B cell (primary cell): ENCODE measurements around the gene POLA2. TPM values are rescaled to one million over a fixed set of nuclear protein-coding genes. Genes with fewer than 3 reads are reported as not detected.

Experiments used
- ATAC-seq: fragments of 200-7000 bp; cut with Tn5 transposase; one replicate; pipeline ENCODE4 v1.10.0; 2021; ENCODE audit warnings: low read depth, mild to moderate bottlenecking, moderate number of reproducible peaks, moderate library complexity
- CTCF ChIA-PET: fragments of 350-600 bp; sonication (Branson Sonifier 250); formaldehyde crosslinking; loops from one replicate; lab custom pipeline; 2021; ENCODE audit warnings: antibody characterized with exemption, inconsistent platforms; lab: Charles Lee
- POLR2A ChIA-PET: fragments of 350-600 bp; sonication (Branson Sonifier 250); formaldehyde crosslinking; loops from one replicate; lab custom pipeline; 2021; ENCODE audit warnings: antibody characterized with exemption; lab: Charles Lee
- DNase-seq: peaks from one replicate; pipeline ENCODE4 v3.0.0; 2013
- H2AFZ ChIP-seq: 2 replicates; pipeline ENCODE4 v1.6.1; 2012; ENCODE audit warnings: mild to moderate bottlenecking, low read depth, low read length; ENCODE audit not compliant: insufficient read depth, poor library complexity, severe bottlenecking
- H3K27ac ChIP-seq, 2 donors: 1 replicate in 1 of 2; 2 replicates in 1 of 2; pipeline ENCODE4 v1.5.1; 2012 to 2013; ENCODE audit warnings: low read length in 2 of 2, mild to moderate bottlenecking in 2 of 2, moderate library complexity in 1 of 2
- H3K27me3 ChIP-seq, 4 experiments: fragments of 200-600 bp in 1 of 4; sonication (generic) in 1 of 4; replicated peaks in 1 of 4; 1 replicate in 2 of 4; 2 replicates in 2 of 4; pipeline versions ENCODE4 v1.6.1 to v1.7.0; 2013 to 2016; ENCODE audit warnings: low read length in 3 of 4, mild to moderate bottlenecking in 2 of 4, mixed read lengths in 1 of 4, moderate library complexity in 1 of 4; ENCODE audit not compliant: insufficient read depth in 4 of 4, control insufficient read depth in 3 of 4; ENCODE audit errors: control extremely low read depth in 1 of 4
- H3K36me3 ChIP-seq, 2 experiments: replicated peaks in 1 of 2; 1 replicate in 1 of 2; 2 replicates in 1 of 2; pipeline versions ENCODE4 v1.6.1 to v1.7.1; 2013; ENCODE audit warnings: low read length in 1 of 2; ENCODE audit not compliant: insufficient read depth in 2 of 2, control insufficient read depth in 1 of 2; ENCODE audit errors: control extremely low read depth in 1 of 2, extremely low read depth in 1 of 2
- H3K4me1 ChIP-seq, 2 donors: fragments of 200-600 bp in 1 of 2; sonication (generic) in 1 of 2; 1 replicate in 1 of 2; 2 replicates in 1 of 2; pipeline versions ENCODE4 v1.5.1 to v1.6.1; 2013 to 2017; ENCODE audit warnings: low read length in 2 of 2; ENCODE audit not compliant: control insufficient read depth in 2 of 2, insufficient read depth in 2 of 2
- H3K4me2 ChIP-seq: replicated peaks from 2 replicates; pipeline ENCODE3; 2012; ENCODE audit warnings: mild to moderate bottlenecking, low read depth, low read length; ENCODE audit not compliant: poor library complexity, severe bottlenecking
- H3K4me3 ChIP-seq, 5 experiments: fragments of 200-600 bp in 1 of 5; sonication (generic) in 1 of 5; 1 replicate in 3 of 5; 2 replicates in 2 of 5; pipeline versions ENCODE4 v1.5.1 to v1.7.0; 2011 to 2016; ENCODE audit warnings: low read length in 4 of 5, mild to moderate bottlenecking in 4 of 5, low read depth in 2 of 5, control low read depth in 1 of 5, moderate library complexity in 1 of 5; ENCODE audit not compliant: insufficient read depth in 1 of 5; ENCODE audit errors: control extremely low read depth in 1 of 5, extremely low read depth in 1 of 5
- H3K79me2 ChIP-seq: fragments of 200-600 bp; sonication (generic); one replicate; pipeline ENCODE4 v1.6.0; 2016; ENCODE audit warnings: low read length; ENCODE audit not compliant: control insufficient read depth, insufficient read depth
- H3K9ac ChIP-seq: fragments of 200-600 bp; sonication (generic); 2 replicates; pipeline ENCODE4 v1.6.1; 2017; ENCODE audit warnings: mild to moderate bottlenecking, low read length, moderate library complexity
- H3K9me3 ChIP-seq, 3 donors: one replicate each; pipeline versions ENCODE4 v1.6.1 to v1.7.1; 2013; ENCODE audit warnings: low read length in 2 of 3; ENCODE audit not compliant: control insufficient read depth in 2 of 3, insufficient read depth in 1 of 3; ENCODE audit errors: control extremely low read depth in 1 of 3
- H4K20me1 ChIP-seq: 2 replicates; pipeline ENCODE4 v1.6.0; 2012; ENCODE audit warnings: mild to moderate bottlenecking, low read length; ENCODE audit not compliant: insufficient read depth, control insufficient read depth, poor library complexity, severe bottlenecking
- H3K27ac Mint-ChIP-seq: one replicate; pipeline ENCODE4 v1.8.0; 2021; ENCODE audit warnings: mixed read lengths
- H3K27me3 Mint-ChIP-seq: one replicate; pipeline ENCODE4 v1.8.0; 2021; ENCODE audit warnings: mixed read lengths
- H3K4me1 Mint-ChIP-seq: one replicate; pipeline ENCODE4 v1.8.0; 2021; ENCODE audit warnings: mixed read lengths
- H3K4me3 Mint-ChIP-seq: one replicate; pipeline ENCODE4 v1.8.0; 2021; ENCODE audit warnings: mixed read lengths
- H3K9me3 Mint-ChIP-seq: one replicate; pipeline ENCODE4 v1.8.0; 2022; ENCODE audit warnings: mixed read lengths; ENCODE audit not compliant: insufficient read depth
- EZH2 ChIP-seq: IDR thresholded peaks from 2 replicates; pipeline ENCODE4 v1.6.1; 2012; ENCODE audit warnings: borderline replicate concordance, low read depth, mild to moderate bottlenecking, moderate library complexity, low read length; ENCODE audit not compliant: insufficient read depth, poor library complexity, severe bottlenecking
- WGBS: methylation state at CpG from one replicate; pipeline ENCODE4 v1.1.5; 2013; ENCODE audit warnings: missing lambda C conversion rate; ENCODE audit not compliant: insufficient coverage; 5-methylcytosine and 5-hydroxymethylcytosine counted together
- intact Hi-C: fragments of 100-400 bp; cut with micrococcal nuclease; formaldehyde crosslinking; loops from one replicate; pipeline ENCODE4 v1.10.0; 2022
- polyA plus RNA-seq: library from polyadenylated mRNA; depleted of rRNA; stranded (reverse); fragments of >200 nt; gene quantifications from 2 replicates; pipeline ENCODE4 v1.2.3, GENCODE V29; 2012
- total RNA-seq, 2 donors: library from RNA; stranded (reverse); fragments of 120-200 nt in 1 of 2; gene quantifications; 1 replicate in 1 of 2; 2 replicates in 1 of 2; pipeline versions ENCODE4 v1.2.3 to v1.2.4, GENCODE V29; 2013 to 2022
- TF ChIP-seq, protein P1 (sequence below): fragments of 200-600 bp; IDR thresholded peaks from one replicate; pipeline ENCODE4 v1.8.0; 2022; ENCODE audit warnings: antibody characterized with exemption, mild to moderate bottlenecking

POLA2 gene
- total and polyA plus RNA-seq, 2 donors (not counting 1 experiment from before 2014, with no cell fraction given), result 13.0 to 28.7 TPM

DNA sequence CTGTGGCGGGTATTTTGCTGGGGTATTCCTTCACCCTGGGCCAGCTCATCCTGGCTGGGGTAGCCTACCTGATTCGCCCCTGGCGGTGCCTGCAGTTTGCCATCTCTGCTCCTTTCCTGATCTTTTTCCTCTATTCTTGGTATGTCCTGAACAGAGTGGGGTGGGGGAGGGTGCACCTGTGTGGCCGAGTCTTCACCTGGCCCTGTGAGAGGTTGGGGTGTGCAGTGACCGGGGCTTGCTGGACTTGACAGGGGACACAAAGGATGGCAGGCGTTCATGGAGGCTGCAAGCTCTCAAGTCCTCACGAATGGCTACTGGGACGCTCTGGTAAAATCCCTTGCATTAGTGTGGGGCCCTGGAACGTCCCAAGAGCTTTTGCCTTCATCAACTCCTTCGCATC lies 40.7 kb upstream of the POLA2 start:
- Histone ChIP-seq H3K79me2 (no peaks in the 10 kb centered on the region), H4K20me1 (no peaks in the 10 kb centered on the region), H2AFZ (no peak overlapping the region), H3K4me2 (no peak overlapping the region), H3K27me3 (no peaks in the 10 kb centered on the region), H3K4me3 (no peak overlapping the region), H3K36me3 (no peaks in the 10 kb centered on the region), H3K27ac (no peak overlapping the region), H3K4me1 (peaks cover 8 to 12% of the 10 kb centered on the region in 2 donors), H3K9ac (no peak overlapping the region), H3K9me3 (no peaks in the 10 kb centered on the region)
- ChIA-PET POLR2A (no interaction called here), CTCF (interaction anchor here (1.4 kb wide), 1 partner anchor 111 kb away, joined by 5 read pairs; no protein-coding TSS in a partner anchor)
- TF ChIP-seq, protein P1, sequence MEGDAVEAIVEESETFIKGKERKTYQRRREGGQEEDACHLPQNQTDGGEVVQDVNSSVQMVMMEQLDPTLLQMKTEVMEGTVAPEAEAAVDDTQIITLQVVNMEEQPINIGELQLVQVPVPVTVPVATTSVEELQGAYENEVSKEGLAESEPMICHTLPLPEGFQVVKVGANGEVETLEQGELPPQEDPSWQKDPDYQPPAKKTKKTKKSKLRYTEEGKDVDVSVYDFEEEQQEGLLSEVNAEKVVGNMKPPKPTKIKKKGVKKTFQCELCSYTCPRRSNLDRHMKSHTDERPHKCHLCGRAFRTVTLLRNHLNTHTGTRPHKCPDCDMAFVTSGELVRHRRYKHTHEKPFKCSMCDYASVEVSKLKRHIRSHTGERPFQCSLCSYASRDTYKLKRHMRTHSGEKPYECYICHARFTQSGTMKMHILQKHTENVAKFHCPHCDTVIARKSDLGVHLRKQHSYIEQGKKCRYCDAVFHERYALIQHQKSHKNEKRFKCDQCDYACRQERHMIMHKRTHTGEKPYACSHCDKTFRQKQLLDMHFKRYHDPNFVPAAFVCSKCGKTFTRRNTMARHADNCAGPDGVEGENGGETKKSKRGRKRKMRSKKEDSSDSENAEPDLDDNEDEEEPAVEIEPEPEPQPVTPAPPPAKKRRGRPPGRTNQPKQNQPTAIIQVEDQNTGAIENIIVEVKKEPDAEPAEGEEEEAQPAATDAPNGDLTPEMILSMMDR, result no peak
- no peak for TF ChIP-seq EZH2
- H3K27me3 Mint-ChIP-seq, result no peaks in the 10 kb centered on the region
- 97% methylated on average over 7 of the region's 10 CpGs for WGBS
- no peak for DNase-seq
- H3K4me3 Mint-ChIP-seq, result no peak overlapping the region
- no peak for ATAC-seq
- intact Hi-C loops, result no loop called here
- H3K27ac Mint-ChIP-seq, result no peak overlapping the region
- H3K9me3 Mint-ChIP-seq, result no peaks in the 10 kb centered on the region
- H3K4me1 Mint-ChIP-seq, result peaks cover 6% of the 10 kb centered on the region

DNA sequence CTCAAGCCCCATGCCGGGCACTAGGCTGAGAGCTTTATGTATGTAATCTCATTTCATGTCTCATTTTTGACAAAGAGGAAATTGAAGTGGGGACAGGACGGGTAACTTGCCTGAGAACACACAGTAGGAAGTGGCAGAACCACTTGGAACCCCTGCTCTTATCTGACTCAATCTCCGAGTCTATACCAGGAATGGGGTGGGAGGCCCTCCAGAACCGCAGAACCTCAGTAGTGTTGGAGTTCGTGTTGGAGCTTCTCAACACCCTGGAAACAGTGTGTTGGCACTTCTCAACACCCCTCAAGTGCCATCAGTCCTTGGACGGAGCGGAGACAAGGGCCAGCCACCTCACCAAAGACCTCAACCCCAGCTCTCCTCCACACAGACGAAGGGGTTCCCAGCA lies 38.8 kb upstream of the POLA2 start:
- H3K9me3 ChIP-seq, result no peaks in the 10 kb centered on the region
- no peak for TF ChIP-seq EZH2
- TF ChIP-seq, protein P1, result no peak
- no peaks in the 10 kb centered on the region for H3K36me3 ChIP-seq
- H3K4me3 ChIP-seq, result no peak overlapping the region
- H3K4me2 ChIP-seq, result no peak overlapping the region
- no peak overlapping the region for H3K4me3 Mint-ChIP-seq
- H2AFZ ChIP-seq, result no peak overlapping the region
- ATAC-seq, result no peak
- H3K27ac Mint-ChIP-seq, result no peak overlapping the region
- no peaks in the 10 kb centered on the region for H3K27me3 ChIP-seq
- no peaks in the 10 kb centered on the region for H4K20me1 ChIP-seq
- no peak for DNase-seq
- ChIA-PET CTCF (interaction anchor here (1.0 to 2.4 kb wide), 4 partner anchors 12 to 110 kb away, joined by 3 to 8 read pairs (median 4); no protein-coding TSS in a partner anchor), POLR2A (no interaction called here)
- intact Hi-C loops, result no loop called here
- no peak overlapping the region for H3K9ac ChIP-seq
- peaks cover 14 to 17% of the 10 kb centered on the region in 2 donors for H3K4me1 ChIP-seq
- H3K4me1 Mint-ChIP-seq, result peaks cover 12% of the 10 kb centered on the region
- no peaks in the 10 kb centered on the region for H3K9me3 Mint-ChIP-seq
- WGBS, result 76% methylated on average over 5 of the region's 8 CpGs
- H3K79me2 ChIP-seq, result no peaks in the 10 kb centered on the region
- H3K27me3 Mint-ChIP-seq, result no peaks in the 10 kb centered on the region
- H3K27ac ChIP-seq, result no peak overlapping the region
